Activated CD4-positive, alpha-beta T cell treated with anti-CD3 and anti-CD28 coated beads, Interleukin-2, amount 50 U/mL, for 4 hours (primary cell): ENCODE data around the gene CLEC16A.

ENCODE experiments used
- DNase-seq, 2 experiments: peaks; one replicate each; pipeline ENCODE4 v3.0.0-alpha.2; 2020

The CLEC16A gene

GRCh38 chr16:10969615-10970014, 25.3 kb downstream of the CLEC16A start:
- DNase-seq, result no peak

- no peak for DNase-seq
Observed at GRCh38 chr16:10970065-10970464, 25.7 kb downstream of the CLEC16A start.

GRCh38 chr16:10971560-10971961, 27.2 kb downstream of the CLEC16A start:
- DNase-seq, result peak; percentile 12 to 16

GRCh38 chr16:10972108-10972818, 27.9 kb downstream of the CLEC16A start:
- DNase-seq, result no peak

GRCh38 chr16:10972819-10973464, 28.6 kb downstream of the CLEC16A start:
- no peak for DNase-seq

- no peak for DNase-seq
Observed at GRCh38 chr16:10976634-10977033, 32.3 kb downstream of the CLEC16A start.

- DNase-seq, result no peak
Observed at GRCh38 chr16:10978124-10978523, 33.8 kb downstream of the CLEC16A start.

- no peak for DNase-seq
Observed at GRCh38 chr16:10978871-10979446, 34.6 kb downstream of the CLEC16A start.

- no peak for DNase-seq
Observed at GRCh38 chr16:10979717-10980601, 35.6 kb downstream of the CLEC16A start.

- DNase-seq, result no peak
Observed at GRCh38 chr16:10980813-10981212, 36.4 kb downstream of the CLEC16A start.

- DNase-seq, result peak in 1 of 2 experiments; percentile 29
Observed at GRCh38 chr16:10981697-10982216, 37.4 kb downstream of the CLEC16A start.

GRCh38 chr16:10982465-10983150, 38.2 kb downstream of the CLEC16A start:
- DNase-seq, result no peak

GRCh38 chr16:10983159-10983558, 38.8 kb downstream of the CLEC16A start:
- DNase-seq, result peak in 1 of 2 experiments; percentile 29

GRCh38 chr16:10984509-10984908, 40.1 kb downstream of the CLEC16A start:
- no peak for DNase-seq

- no peak for DNase-seq
Observed at GRCh38 chr16:10987361-10988163, 43.2 kb downstream of the CLEC16A start.

GRCh38 chr16:10988164-10988803, 43.9 kb downstream of the CLEC16A start:
- DNase-seq, result peak; percentile 44 to 48

GRCh38 chr16:10988879-10989278, 44.5 kb downstream of the CLEC16A start:
- no peak for DNase-seq

- no peak for DNase-seq
Observed at GRCh38 chr16:10989559-10989958, 45.2 kb downstream of the CLEC16A start.

GRCh38 chr16:10990378-10990777, 46.0 kb downstream of the CLEC16A start:
- DNase-seq, result no peak

- DNase-seq, result no peak
Observed at GRCh38 chr16:10992112-10992511, 47.7 kb downstream of the CLEC16A start.

- DNase-seq, result peak in 1 of 2 experiments; percentile 12
Observed at GRCh38 chr16:10992797-10993196, 48.4 kb downstream of the CLEC16A start.
